OCI-LY3 (cell line): ENCODE data around the gene BCAR3.

Experiments
- H2AFZ ChIP-seq: fragments of 200-600, 300-600 bp; shearing (Covaris generic); 2 replicates; pipeline ENCODE4 v1.6.0; 2014; ENCODE audit warnings: antibody characterized with exemption, low read depth, low read length
- H3K27ac ChIP-seq: fragments of 200-600, 300-600 bp; sonication (generic); 2 replicates; pipeline ENCODE4 v1.5.1; 2014; ENCODE audit warnings: mild to moderate bottlenecking, low read length, moderate library complexity, mixed read lengths
- H3K27me3 ChIP-seq: fragments of 200-600, 300-600 bp; sonication (generic); 2 replicates; pipeline ENCODE4 v1.6.1; 2014; ENCODE audit warnings: low read depth, low read length, mixed read lengths
- H3K36me3 ChIP-seq: fragments of 200-600, 300-600 bp; sonication (generic); replicated peaks from 2 replicates; pipeline ENCODE3; 2014; ENCODE audit warnings: low read depth, low read length, mixed read lengths
- H3K4me1 ChIP-seq: fragments of 300-600, 200-600 bp; sonication (generic); 2 replicates; pipeline ENCODE4 v1.6.1; 2014; ENCODE audit warnings: low read length, mixed read lengths
- H3K4me2 ChIP-seq: fragments of 200-600, 300-600 bp; sonication (generic); 2 replicates; pipeline ENCODE4 v1.6.1; 2014; ENCODE audit warnings: low read length, mixed read lengths
- H3K4me3 ChIP-seq: fragments of 300-600, 200-600 bp; sonication (generic); 2 replicates; pipeline ENCODE4 v1.5.1; 2014; ENCODE audit warnings: antibody characterized with exemption, mild to moderate bottlenecking, low read length, moderate library complexity
- H3K79me2 ChIP-seq: fragments of 300-600, 200-600 bp; shearing (Covaris generic); 2 replicates; pipeline ENCODE4 v1.6.1; 2014; ENCODE audit warnings: mild to moderate bottlenecking, low read length, mixed read lengths
- H3K9ac ChIP-seq: fragments of 300-600, 200-600 bp; shearing (Covaris generic); 2 replicates; pipeline ENCODE4 v1.6.0; 2014; ENCODE audit warnings: mild to moderate bottlenecking, low read length, moderate library complexity
- H3K9me3 ChIP-seq: fragments of 200-600, 300-600 bp; shearing (Covaris generic); 2 replicates; pipeline ENCODE4 v1.6.1; 2014; ENCODE audit warnings: low read length, mixed read lengths; ENCODE audit not compliant: insufficient read depth
- H4K20me1 ChIP-seq: fragments of 200-600, 300-600 bp; sonication (generic); 2 replicates; pipeline ENCODE4 v1.6.1; 2016; ENCODE audit warnings: low read length, mixed read lengths; ENCODE audit not compliant: insufficient read depth
- EZH2phosphoT487 ChIP-seq: fragments of 200-600 bp; shearing (Covaris generic); IDR thresholded peaks from 2 replicates; pipeline ENCODE4 v1.6.1; 2018; ENCODE audit warnings: antibody characterized with exemption, mixed run types, low read depth
- TF ChIP-seq, protein P1 (sequence below): fragments of 200-600, 300-600 bp; sonication (generic); IDR thresholded peaks from 2 replicates; pipeline ENCODE4 v1.5.1; 2014; ENCODE audit warnings: antibody characterized with exemption, low read length, low read depth

Gene BCAR3

DNA sequence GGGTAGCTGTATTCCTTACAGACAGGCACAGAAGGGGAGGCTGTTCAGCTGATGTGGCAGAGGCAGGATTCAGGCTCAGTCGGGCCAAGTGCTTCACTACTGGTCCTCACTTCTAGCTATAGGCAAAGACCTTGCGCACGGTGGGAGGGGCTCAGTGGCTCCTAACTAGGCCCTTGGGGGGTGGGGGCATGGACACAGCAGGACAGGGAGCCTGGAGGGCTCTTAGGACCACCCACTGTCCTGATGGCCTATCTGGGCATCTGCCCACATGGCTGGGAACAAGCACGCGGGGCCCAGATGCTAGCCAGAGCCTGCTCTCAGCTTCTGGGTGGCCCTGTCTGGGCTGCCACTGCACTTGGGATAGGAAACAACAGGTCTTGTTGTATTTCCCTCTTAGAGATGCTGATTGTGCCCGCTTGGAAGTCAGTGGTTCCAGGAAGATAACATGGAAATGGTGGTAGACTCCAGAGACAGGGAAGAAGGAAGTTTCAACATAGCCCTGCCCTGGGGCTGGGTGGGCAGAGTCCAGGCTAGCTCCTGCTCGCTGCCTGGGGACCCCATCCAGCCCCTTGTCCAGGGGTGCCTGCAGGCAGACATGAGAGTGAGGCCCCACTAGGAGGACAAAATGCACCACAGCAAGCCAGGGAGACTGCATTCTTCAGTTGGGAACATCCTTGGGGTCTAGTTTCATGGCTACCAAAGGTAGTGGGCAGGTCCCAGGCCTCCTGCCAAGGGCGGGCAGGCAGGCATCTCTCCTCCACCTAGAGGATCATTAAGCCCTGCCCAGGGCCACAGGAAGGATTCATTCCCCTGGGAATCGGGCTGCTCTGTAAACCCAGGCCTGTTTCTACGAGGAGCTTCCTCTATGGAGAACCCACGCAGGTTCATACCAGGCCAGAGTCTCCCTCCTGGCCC, 102.5 kb downstream of the BCAR3 start:
- H3K9me3 ChIP-seq, result no peaks in the 10 kb centered on the region
- no peaks in the 10 kb centered on the region for H3K27me3 ChIP-seq
- H3K4me2 ChIP-seq, result no peak overlapping the region
- H3K4me1 ChIP-seq, result no peaks in the 10 kb centered on the region
- H3K36me3 ChIP-seq, result peaks cover 10% of the 10 kb centered on the region
- no peak overlapping the region for H2AFZ ChIP-seq
- H3K27ac ChIP-seq, result no peak overlapping the region
- H3K9ac ChIP-seq, result no peak overlapping the region
- TF ChIP-seq EZH2phosphoT487, result no peak
- TF ChIP-seq, protein P1, sequence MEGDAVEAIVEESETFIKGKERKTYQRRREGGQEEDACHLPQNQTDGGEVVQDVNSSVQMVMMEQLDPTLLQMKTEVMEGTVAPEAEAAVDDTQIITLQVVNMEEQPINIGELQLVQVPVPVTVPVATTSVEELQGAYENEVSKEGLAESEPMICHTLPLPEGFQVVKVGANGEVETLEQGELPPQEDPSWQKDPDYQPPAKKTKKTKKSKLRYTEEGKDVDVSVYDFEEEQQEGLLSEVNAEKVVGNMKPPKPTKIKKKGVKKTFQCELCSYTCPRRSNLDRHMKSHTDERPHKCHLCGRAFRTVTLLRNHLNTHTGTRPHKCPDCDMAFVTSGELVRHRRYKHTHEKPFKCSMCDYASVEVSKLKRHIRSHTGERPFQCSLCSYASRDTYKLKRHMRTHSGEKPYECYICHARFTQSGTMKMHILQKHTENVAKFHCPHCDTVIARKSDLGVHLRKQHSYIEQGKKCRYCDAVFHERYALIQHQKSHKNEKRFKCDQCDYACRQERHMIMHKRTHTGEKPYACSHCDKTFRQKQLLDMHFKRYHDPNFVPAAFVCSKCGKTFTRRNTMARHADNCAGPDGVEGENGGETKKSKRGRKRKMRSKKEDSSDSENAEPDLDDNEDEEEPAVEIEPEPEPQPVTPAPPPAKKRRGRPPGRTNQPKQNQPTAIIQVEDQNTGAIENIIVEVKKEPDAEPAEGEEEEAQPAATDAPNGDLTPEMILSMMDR, result no peak
- no peaks in the 10 kb centered on the region for H3K79me2 ChIP-seq
- no peak overlapping the region for H3K4me3 ChIP-seq
- H4K20me1 ChIP-seq, result no peaks in the 10 kb centered on the region

DNA sequence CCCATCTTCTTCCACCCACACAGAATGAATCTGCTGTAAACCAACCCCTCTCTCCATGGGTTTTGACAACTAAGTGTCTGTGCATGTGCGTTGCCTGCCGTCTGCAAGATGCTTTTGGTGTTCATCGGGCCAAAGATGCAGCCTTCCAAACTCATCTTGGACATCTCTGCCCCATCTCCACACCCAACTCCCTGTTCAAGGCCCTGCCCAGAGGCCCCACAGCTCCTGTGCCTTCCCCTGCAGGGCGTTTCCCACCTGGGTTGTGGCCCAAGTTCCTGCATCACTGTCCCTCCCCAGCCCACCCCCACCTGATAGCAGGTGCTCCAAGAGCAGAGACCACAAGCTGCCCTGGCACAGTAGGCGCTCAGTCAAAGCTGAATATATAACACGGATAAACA, 103.2 kb downstream of the BCAR3 start:
- H3K9ac ChIP-seq, result no peak overlapping the region
- TF ChIP-seq, protein P1, result no peak
- no peak for TF ChIP-seq EZH2phosphoT487
- no peaks in the 10 kb centered on the region for H3K79me2 ChIP-seq
- H3K9me3 ChIP-seq, result no peaks in the 10 kb centered on the region
- H3K27ac ChIP-seq, result no peak overlapping the region
- H3K27me3 ChIP-seq, result no peaks in the 10 kb centered on the region
- no peak overlapping the region for H2AFZ ChIP-seq
- H3K4me3 ChIP-seq, result no peak overlapping the region
- no peak overlapping the region for H3K4me2 ChIP-seq
- no peaks in the 10 kb centered on the region for H3K4me1 ChIP-seq
- no peaks in the 10 kb centered on the region for H4K20me1 ChIP-seq
- peaks cover 4% of the 10 kb centered on the region for H3K36me3 ChIP-seq

DNA sequence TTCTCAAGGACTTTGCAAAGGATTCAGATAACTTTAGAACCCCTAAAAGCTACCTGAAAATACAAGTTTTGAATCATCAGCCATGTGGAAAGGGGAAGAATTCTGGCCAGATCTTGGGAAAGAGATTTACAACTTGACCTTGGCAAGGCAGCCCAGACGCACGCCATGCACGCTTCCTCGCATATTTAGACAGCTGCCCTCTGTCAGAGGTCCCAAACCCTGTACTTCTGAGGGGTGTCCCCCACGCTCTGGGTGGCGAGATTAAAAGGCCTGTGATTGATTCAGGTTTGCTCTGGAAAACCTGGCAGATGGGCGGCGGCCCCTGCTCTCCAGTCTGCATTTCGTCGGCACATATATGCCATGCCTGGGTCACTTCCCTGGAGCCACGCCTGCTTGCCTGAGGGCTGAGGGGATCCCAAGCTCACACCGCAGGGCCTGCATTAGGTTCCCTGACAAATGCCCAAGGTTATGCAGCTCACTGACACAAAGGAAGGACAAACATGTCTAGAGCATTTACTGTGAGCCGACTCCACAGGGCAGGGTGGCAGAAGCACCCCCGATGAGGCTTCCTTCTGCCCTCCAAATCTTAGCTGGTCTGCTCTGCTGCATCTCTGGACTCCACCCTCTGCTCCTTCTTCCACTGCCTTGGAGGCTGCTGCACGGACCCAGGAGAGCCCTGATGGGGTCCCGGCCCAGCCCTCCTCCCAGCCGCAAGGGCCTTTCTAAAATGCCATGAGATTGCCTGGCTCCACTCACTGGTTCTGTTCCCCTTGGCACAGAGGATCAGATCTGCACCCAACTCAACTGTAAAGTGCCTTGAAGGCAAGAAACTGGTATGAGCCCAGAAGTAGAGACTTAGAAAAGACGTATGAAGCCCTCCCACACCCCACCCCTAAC, 103.9 kb downstream of the BCAR3 start:
- Histone ChIP-seq H3K36me3 (peaks cover 3% of the 10 kb centered on the region), H3K9ac (no peak overlapping the region), H4K20me1 (no peaks in the 10 kb centered on the region), H3K9me3 (no peaks in the 10 kb centered on the region), H3K79me2 (no peaks in the 10 kb centered on the region), H3K27me3 (no peaks in the 10 kb centered on the region), H3K27ac (no peak overlapping the region), H3K4me1 (no peaks in the 10 kb centered on the region), H3K4me2 (no peak overlapping the region), H3K4me3 (no peak overlapping the region), H2AFZ (no peak overlapping the region)
- no peak for TF ChIP-seq EZH2phosphoT487
- TF ChIP-seq, protein P1, result no peak

DNA sequence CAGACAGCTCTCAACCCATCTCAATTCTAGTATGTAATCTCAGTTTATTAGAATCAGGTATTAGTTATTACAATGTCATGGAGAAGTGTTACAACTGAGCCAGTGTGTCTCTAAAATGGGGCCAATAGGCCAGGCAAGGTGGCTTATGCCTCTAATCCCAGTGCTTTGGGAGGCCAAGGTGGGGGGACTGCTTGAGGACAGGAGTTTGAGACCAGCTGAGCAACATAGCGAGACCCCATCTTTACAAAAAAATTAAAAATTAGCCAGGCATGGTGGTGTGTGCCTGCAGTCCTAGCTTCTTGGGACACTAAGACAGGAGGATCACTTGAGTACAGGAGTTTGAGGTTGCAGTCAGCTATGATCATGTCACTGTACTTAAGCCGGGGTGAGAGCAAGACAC, 104.9 kb downstream of the BCAR3 start:
- no peak overlapping the region for H3K9ac ChIP-seq
- no peak overlapping the region for H3K4me3 ChIP-seq
- H2AFZ ChIP-seq, result no peak overlapping the region
- no peaks in the 10 kb centered on the region for H4K20me1 ChIP-seq
- H3K27ac ChIP-seq, result no peak overlapping the region
- H3K36me3 ChIP-seq, result peaks cover 10% of the 10 kb centered on the region
- no peaks in the 10 kb centered on the region for H3K27me3 ChIP-seq
- no peaks in the 10 kb centered on the region for H3K4me1 ChIP-seq
- no peak overlapping the region for H3K4me2 ChIP-seq
- H3K9me3 ChIP-seq, result no peaks in the 10 kb centered on the region
- TF ChIP-seq, protein P1, result no peak
- no peak for TF ChIP-seq EZH2phosphoT487
- H3K79me2 ChIP-seq, result no peaks in the 10 kb centered on the region
